ENCODE results near the gene DSCAM.
"Not testable (repeated sequence)": the region's sequence is repeated elsewhere in the genome, so short reads cannot be mapped to it uniquely, and the experiment has no call there.

The DSCAM gene, protein sequence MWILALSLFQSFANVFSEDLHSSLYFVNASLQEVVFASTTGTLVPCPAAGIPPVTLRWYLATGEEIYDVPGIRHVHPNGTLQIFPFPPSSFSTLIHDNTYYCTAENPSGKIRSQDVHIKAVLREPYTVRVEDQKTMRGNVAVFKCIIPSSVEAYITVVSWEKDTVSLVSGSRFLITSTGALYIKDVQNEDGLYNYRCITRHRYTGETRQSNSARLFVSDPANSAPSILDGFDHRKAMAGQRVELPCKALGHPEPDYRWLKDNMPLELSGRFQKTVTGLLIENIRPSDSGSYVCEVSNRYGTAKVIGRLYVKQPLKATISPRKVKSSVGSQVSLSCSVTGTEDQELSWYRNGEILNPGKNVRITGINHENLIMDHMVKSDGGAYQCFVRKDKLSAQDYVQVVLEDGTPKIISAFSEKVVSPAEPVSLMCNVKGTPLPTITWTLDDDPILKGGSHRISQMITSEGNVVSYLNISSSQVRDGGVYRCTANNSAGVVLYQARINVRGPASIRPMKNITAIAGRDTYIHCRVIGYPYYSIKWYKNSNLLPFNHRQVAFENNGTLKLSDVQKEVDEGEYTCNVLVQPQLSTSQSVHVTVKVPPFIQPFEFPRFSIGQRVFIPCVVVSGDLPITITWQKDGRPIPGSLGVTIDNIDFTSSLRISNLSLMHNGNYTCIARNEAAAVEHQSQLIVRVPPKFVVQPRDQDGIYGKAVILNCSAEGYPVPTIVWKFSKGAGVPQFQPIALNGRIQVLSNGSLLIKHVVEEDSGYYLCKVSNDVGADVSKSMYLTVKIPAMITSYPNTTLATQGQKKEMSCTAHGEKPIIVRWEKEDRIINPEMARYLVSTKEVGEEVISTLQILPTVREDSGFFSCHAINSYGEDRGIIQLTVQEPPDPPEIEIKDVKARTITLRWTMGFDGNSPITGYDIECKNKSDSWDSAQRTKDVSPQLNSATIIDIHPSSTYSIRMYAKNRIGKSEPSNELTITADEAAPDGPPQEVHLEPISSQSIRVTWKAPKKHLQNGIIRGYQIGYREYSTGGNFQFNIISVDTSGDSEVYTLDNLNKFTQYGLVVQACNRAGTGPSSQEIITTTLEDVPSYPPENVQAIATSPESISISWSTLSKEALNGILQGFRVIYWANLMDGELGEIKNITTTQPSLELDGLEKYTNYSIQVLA (N-terminal part only)

DNA sequence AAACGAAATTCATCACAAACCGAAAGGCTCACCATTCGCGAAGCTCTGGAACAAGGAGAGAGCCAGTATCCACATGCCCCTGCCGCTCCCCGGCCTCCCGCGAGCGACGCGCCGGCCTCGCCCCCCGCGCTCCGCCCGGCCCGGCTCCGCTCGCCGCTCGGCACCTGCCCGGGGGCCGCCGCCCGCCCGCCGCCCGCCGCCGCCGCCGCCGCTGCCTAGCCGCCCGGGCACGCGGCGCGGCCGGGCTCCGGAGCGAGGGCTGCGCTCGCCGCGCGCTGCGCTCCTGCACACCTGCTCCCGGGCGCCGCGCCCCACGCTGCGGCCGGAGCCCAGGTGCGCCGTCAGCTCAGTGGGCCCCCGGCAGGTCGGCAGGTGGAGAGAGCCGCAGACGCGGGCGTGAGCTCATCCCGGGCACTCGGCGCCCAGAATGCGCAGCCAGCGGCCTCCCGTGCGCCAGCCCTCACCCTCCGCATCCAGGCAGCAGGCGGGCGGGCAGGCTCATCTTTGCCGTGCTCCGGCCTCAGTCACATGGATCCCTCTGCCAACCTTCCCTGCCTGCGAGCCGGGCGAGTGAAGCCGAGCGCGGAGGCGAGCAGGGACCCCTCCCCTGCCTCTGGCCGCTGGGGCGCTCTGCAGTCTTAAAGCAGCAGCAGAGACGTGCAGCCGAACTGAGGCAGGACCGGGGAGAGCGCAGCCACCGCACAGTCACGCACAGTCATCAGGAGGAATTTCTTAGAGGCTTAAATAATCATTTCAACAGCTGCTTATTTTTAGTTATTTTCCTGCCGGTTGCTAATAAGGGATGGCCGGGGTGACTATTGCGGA is at the start of gene DSCAM:
Gene DSCAM (minus strand): TSS at position 572 of the 825 bp plus-strand sequence. CDS start 497 bp downstream, at position 75.
- TF ChIP-seq, protein P1, sequence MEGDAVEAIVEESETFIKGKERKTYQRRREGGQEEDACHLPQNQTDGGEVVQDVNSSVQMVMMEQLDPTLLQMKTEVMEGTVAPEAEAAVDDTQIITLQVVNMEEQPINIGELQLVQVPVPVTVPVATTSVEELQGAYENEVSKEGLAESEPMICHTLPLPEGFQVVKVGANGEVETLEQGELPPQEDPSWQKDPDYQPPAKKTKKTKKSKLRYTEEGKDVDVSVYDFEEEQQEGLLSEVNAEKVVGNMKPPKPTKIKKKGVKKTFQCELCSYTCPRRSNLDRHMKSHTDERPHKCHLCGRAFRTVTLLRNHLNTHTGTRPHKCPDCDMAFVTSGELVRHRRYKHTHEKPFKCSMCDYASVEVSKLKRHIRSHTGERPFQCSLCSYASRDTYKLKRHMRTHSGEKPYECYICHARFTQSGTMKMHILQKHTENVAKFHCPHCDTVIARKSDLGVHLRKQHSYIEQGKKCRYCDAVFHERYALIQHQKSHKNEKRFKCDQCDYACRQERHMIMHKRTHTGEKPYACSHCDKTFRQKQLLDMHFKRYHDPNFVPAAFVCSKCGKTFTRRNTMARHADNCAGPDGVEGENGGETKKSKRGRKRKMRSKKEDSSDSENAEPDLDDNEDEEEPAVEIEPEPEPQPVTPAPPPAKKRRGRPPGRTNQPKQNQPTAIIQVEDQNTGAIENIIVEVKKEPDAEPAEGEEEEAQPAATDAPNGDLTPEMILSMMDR (IDR thresholded peaks at IDR 0.05; ENCODE audit: extremely low read depth, insufficient read depth, missing control alignments) = no peak
- in situ Hi-C loops (cut with MboI; ENCODE audit: low pct_unique_long_range_greater_than_20kb, low sequenced_read_pairs, unreplicated experiment) = no loop called here
- no peak for DNase-seq (ENCODE audit: low spot score)

DNA sequence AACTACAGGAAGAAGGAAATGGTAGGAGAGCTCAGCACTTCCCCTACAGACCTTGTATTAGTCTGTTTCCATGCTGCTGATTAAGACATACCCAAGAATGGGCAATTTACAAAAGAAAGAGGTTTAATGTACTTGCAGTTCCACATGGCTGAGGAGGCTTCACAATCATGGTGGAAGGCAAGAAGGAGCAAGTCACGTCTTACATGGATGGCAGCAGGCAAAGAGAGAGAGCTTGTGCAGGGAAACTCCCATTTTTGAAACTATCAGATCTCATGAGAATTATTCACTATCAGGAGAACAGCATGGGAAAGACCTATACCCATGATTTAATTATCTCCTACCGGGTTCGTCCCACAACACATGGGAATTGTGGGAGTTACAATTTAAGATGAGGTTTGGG is 48.7 kb upstream of the DSCAM start:
- DNase-seq (ENCODE audit: low spot score); in situ Hi-C loops (cut with MboI; ENCODE audit: low pct_unique_long_range_greater_than_20kb, low sequenced_read_pairs, unreplicated experiment): not testable (repeated sequence)

DNA sequence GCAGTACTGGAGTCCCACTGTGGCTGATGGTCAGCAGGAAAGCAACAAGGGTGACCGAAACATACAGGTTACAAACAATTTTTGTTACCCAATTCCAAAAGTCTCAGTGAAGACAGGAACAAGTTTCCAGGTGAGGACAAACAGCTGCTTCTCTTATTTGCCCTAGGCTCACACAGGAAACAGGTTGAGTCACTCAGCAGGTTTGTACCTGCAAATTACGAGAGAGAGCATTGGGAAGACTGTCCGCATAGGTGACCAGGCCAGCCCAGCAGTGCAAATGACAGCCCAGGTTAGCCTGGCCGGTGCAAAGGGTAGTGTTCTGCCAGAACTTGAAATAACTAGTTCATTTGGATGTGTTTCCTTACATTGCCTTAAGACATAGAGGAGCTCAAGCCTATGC is 40.0 kb upstream of the DSCAM start:
- in situ Hi-C loops (cut with MboI; ENCODE audit: low pct_unique_long_range_greater_than_20kb, low sequenced_read_pairs, unreplicated experiment) = no loop called here
- TF ChIP-seq, protein P1 (IDR thresholded peaks at IDR 0.05; ENCODE audit: extremely low read depth, insufficient read depth, missing control alignments) = no peak
- no peak for DNase-seq (ENCODE audit: low spot score)

DNA sequence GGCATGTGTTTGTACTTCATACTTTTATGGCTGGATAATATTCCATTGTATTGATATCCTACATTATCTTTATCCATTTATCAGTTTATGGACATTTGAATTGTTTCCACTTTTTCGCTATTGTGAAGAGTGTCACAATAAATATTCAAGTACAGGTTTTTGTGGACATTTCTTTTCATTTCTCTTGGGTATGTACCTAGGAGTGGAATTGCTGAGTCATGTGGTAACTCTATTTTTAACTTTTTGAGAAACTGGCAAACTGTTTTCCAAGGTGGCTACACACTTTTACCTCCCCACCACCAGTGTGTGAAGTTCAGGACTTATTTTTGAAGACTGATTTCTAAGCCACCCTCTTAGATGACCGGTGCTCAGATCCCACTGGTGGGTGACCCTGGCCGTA is 39.0 kb upstream of the DSCAM start:
- DNase-seq (ENCODE audit: low spot score) = no peak
- TF ChIP-seq, protein P1 (IDR thresholded peaks at IDR 0.05; ENCODE audit: extremely low read depth, insufficient read depth, missing control alignments) = no peak
- in situ Hi-C loops (cut with MboI; ENCODE audit: low pct_unique_long_range_greater_than_20kb, low sequenced_read_pairs, unreplicated experiment) = no loop called here

DNA sequence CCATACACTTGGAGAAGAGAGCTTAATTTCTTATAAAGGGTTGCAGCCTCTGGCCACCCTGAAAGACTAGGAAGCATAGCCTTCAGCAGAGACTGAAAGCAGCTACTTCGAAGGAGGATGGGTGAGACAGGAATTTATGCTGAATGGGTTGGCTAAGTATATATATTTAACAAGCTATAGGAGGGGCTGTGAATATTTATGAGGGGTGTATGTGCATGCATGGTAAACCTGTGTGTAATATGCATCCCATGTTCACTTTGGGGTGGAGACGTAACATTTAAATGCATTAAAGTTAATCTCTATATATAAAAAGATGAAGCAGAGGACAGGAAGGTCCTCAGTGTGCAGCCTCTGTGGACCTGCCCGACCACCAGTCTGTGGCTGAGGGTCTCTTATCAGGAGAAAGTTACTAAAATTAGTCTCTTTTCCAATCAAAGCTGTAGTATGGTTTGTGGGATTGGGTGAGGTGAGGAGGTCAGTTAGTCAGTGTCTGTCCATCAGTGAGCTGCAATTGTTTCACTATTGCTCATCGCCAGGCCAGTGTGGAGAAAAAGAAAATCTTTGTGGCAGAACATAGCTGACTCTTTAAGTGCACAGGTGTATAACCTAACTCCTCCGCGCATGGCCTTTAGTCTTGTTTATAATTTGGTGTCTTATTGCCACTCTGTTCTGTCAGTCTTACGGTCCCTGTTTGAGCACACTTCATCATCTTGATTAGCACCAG is 35.4 kb upstream of the DSCAM start:
- in situ Hi-C loops (cut with MboI; ENCODE audit: low pct_unique_long_range_greater_than_20kb, low sequenced_read_pairs, unreplicated experiment) = no loop called here
- TF ChIP-seq, protein P1 (IDR thresholded peaks at IDR 0.05; ENCODE audit: extremely low read depth, insufficient read depth, missing control alignments) = no peak
- DNase-seq (ENCODE audit: low spot score) = no peak

DNA sequence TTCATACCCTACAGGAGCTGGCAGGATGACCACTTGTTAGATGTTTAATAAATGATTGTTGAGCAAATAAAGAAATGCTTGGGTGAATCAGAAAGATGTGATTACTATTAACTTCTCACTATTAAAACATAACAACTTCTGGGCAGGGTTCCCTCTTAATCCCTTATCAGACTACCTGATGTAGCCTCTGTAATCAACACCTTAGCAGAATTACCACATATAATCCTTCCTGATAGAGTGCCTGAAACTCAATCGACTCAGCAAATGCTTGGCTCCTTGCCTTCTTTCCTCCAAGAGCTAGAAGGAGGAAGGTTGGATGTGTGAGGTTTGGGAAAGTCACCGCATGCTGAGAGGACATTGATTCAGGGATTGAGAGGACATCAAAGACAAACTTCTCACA is 34.8 kb upstream of the DSCAM start:
- in situ Hi-C loops (cut with MboI; ENCODE audit: low pct_unique_long_range_greater_than_20kb, low sequenced_read_pairs, unreplicated experiment) = no loop called here
- DNase-seq (ENCODE audit: low spot score) = no peak
- TF ChIP-seq, protein P1 (IDR thresholded peaks at IDR 0.05; ENCODE audit: extremely low read depth, insufficient read depth, missing control alignments) = no peak

All from GM13977 (cell line).